ENCODE data around the gene LRP5.

- TF ChIP-seq, protein P1, sequence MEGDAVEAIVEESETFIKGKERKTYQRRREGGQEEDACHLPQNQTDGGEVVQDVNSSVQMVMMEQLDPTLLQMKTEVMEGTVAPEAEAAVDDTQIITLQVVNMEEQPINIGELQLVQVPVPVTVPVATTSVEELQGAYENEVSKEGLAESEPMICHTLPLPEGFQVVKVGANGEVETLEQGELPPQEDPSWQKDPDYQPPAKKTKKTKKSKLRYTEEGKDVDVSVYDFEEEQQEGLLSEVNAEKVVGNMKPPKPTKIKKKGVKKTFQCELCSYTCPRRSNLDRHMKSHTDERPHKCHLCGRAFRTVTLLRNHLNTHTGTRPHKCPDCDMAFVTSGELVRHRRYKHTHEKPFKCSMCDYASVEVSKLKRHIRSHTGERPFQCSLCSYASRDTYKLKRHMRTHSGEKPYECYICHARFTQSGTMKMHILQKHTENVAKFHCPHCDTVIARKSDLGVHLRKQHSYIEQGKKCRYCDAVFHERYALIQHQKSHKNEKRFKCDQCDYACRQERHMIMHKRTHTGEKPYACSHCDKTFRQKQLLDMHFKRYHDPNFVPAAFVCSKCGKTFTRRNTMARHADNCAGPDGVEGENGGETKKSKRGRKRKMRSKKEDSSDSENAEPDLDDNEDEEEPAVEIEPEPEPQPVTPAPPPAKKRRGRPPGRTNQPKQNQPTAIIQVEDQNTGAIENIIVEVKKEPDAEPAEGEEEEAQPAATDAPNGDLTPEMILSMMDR (IDR thresholded peaks at IDR 0.05) = no peak
- TF ChIP-seq POLR2AphosphoS5 (IDR thresholded peaks at IDR 0.05) (no peak), POLR2A (IDR thresholded peaks at IDR 0.05) (no peak)
Observed at GRCh38 chr11:68479390-68479789, 167.0 kb downstream of the LRP5 start.
